Spleen (tissue), 11 donors: ENCODE data around the gene DHRS1. TPM values are rescaled to one million over a fixed set of nuclear protein-coding genes. Genes with fewer than 3 reads are reported as not detected.

Experiments
- DNase-seq: peaks from one replicate; pipeline ENCODE4 v3.0.0-alpha.2; 2020
- H3K27ac ChIP-seq, 8 donors: fragments of 200-600 bp; sonication (generic) in 7 of 8; 1 replicate in 4 of 8; 2 replicates in 4 of 8; pipeline versions ENCODE4 v1.5.0 to v1.8.0; 2016 to 2021; ENCODE audit warnings: inconsistent platforms in 4 of 8, mild to moderate bottlenecking in 4 of 8, moderate library complexity in 1 of 8
- H3K27me3 ChIP-seq, 7 donors: fragments of 200-600 bp; sonication (generic) in 6 of 7; replicated peaks in 1 of 7; 1 replicate in 4 of 7; 2 replicates in 3 of 7; pipeline versions ENCODE4 v1.5.0 to v1.8.0; 2016 to 2021; ENCODE audit warnings: inconsistent platforms in 3 of 7, mild to moderate bottlenecking in 1 of 7
- H3K36me3 ChIP-seq, 6 donors: fragments of 200-600 bp; sonication (generic) in 5 of 6; 1 replicate in 4 of 6; 2 replicates in 2 of 6; pipeline versions ENCODE4 v1.5.0 to v1.8.0; 2016 to 2021; ENCODE audit warnings: inconsistent platforms in 2 of 6
- H3K4me1 ChIP-seq, 6 donors: fragments of 200-600 bp; sonication (generic) in 5 of 6; 1 replicate in 3 of 6; 2 replicates in 3 of 6; pipeline versions ENCODE4 v1.5.0 to v1.8.0; 2016 to 2021; ENCODE audit warnings: inconsistent platforms in 3 of 6
- H3K4me3 ChIP-seq, 8 donors: fragments of 200-600 bp; sonication (generic) in 7 of 8; 1 replicate in 4 of 8; 2 replicates in 4 of 8; pipeline versions ENCODE4 v1.5.0 to v1.8.0; 2016 to 2021; ENCODE audit warnings: inconsistent platforms in 4 of 8, mild to moderate bottlenecking in 4 of 8, moderate library complexity in 2 of 8
- H3K9me3 ChIP-seq, 8 donors: fragments of 200-600 bp; sonication (generic) in 7 of 8; 1 replicate in 4 of 8; 2 replicates in 4 of 8; pipeline versions ENCODE4 v1.5.0 to v1.8.0; 2016 to 2021; ENCODE audit warnings: inconsistent platforms in 4 of 8
- CTCF ChIP-seq, 11 experiments: fragments of 200-600 bp in 7 of 11; fragments of 450-650 bp in 4 of 11; sonication (generic) in 4 of 11; IDR thresholded peaks in 8 of 11; conservative IDR thresholded peaks in 3 of 11; 1 replicate in 7 of 11; 2 replicates in 4 of 11; pipeline versions ENCODE4 v1.4.0 to v1.8.0; 2016 to 2021; ENCODE audit warnings: antibody characterized with exemption in 11 of 11, inconsistent platforms in 4 of 11, mild to moderate bottlenecking in 1 of 11
- POLR2A ChIP-seq, 3 donors: fragments of 450-650 bp; IDR thresholded peaks; one replicate each; pipeline ENCODE4 v1.5.1; 2017; ENCODE audit warnings: antibody characterized with exemption in 3 of 3, mild to moderate bottlenecking in 1 of 3
- POLR2AphosphoS5 ChIP-seq, 3 donors: sonication (generic); formaldehyde crosslinking; IDR thresholded peaks; one replicate each; pipeline ENCODE4 v1.5.1; 2017; ENCODE audit warnings: antibody characterized with exemption in 3 of 3
- WGBS, 5 donors: extraction: QIAGEN DNeasy Blood & Tissue Kit in 3 of 5; methylation state at CpG; one replicate each; pipeline versions ENCODE4 v1.1.5 to v1.1.7; 2013 to 2018; 5-methylcytosine and 5-hydroxymethylcytosine counted together
- intact Hi-C: fragments of 100-400 bp; cut with DNase I; formaldehyde crosslinking; loops from one replicate; pipeline ENCODE4 v1.15.0; 2023; ENCODE audit warnings: low total_unique reads
- polyA plus RNA-seq, 3 donors: library from polyadenylated mRNA; stranded (reverse); fragments of 200-250 nt; gene quantifications; one replicate each; pipeline ENCODE4 v1.2.1, GENCODE V29; 2013
- total RNA-seq, 7 donors: library from RNA; depleted of rRNA in 3 of 7; stranded (reverse); fragments of >200 nt in 3 of 7; fragmentation: NEBNext Ultra II Directional in 4 of 7; extraction: Animal tissue kit (Norgen Biotek cat#: 25700) in 4 of 7; gene quantifications; one replicate each; pipeline versions ENCODE4 v1.1.0 to v1.2.1, GENCODE V29; 2016 to 2021
- donor health status: healthy with polysubstance abuse.
- donor health status: DM: no; HTN: no; CAD: no; lungs with moderate emphysema.
- donor health status: DM: no; HTN: no; CAD: no.
- donor health status: Bipolar disorder and iron deficiency.
- donor health status: healthy.
- donor health status: DM: no; HTN: no; CAD: no.
- donor health status: DM: yes; HTN: yes; CAD: no.

The DHRS1 gene
- total and polyA plus RNA-seq, 10 donors: 22.0 to 56.1 (median 33.1) TPM

- DNase-seq: no peak
Measured at GRCh38 chr14:24292118-24292807, 7.3 kb downstream of the DHRS1 start.

GRCh38 chr14:24291446-24292117, 8.0 kb downstream of the DHRS1 start:
- TF ChIP-seq CTCF (IDR thresholded peaks at IDR 0.05 in 8 of 11, conservative IDR thresholded peaks at IDR 0.05 in 3 of 11) (no peak), POLR2A (IDR thresholded peaks at IDR 0.05) (no peak), POLR2AphosphoS5 (IDR thresholded peaks at IDR 0.05) (no peak)
- no peaks in the 10 kb centered on the region for H3K27me3 ChIP-seq

More at GRCh38 chr14:24292118-24292807, 7.3 kb downstream of the DHRS1 start:
- peaks cover 3 to 82% (median 57%) of the 10 kb centered on the region in 6 donors for H3K36me3 ChIP-seq
- 78 to 92% (median 88%) methylated on average over 11 of the region's 11 CpGs for WGBS, 5 donors
- TF ChIP-seq CTCF (IDR thresholded peaks at IDR 0.05 in 8 of 11, conservative IDR thresholded peaks at IDR 0.05 in 3 of 11) (no peak), POLR2A (IDR thresholded peaks at IDR 0.05) (no peak), POLR2AphosphoS5 (IDR thresholded peaks at IDR 0.05) (peak in 2 of 3 donors; percentile 34 to 41)
- no peaks in the 10 kb centered on the region for H3K27me3 ChIP-seq
- H3K27ac ChIP-seq: peak overlapping the region in 1 of 8 donors; percentile 17
- no peak overlapping the region for H3K4me3 ChIP-seq
- intact Hi-C loops: no loop called here
- peaks cover 9 to 29% (median 14%) of the 10 kb centered on the region in 6 donors for H3K4me1 ChIP-seq
- no peaks in the 10 kb centered on the region for H3K9me3 ChIP-seq

GRCh38 chr14:24290746-24291145, 8.8 kb downstream of the DHRS1 start:
- peaks cover 3 to 69% (median 52%) of the 10 kb centered on the region in 6 donors for H3K36me3 ChIP-seq
- WGBS, 5 donors: 73 to 95% (median 91%) methylated on average over 9 of the region's 9 CpGs
- no peak overlapping the region for H3K27ac ChIP-seq
- H3K4me1 ChIP-seq: peaks cover 0 to 14% (median 4%) of the 10 kb centered on the region in 6 donors
- no peaks in the 10 kb centered on the region for H3K27me3 ChIP-seq
- TF ChIP-seq POLR2AphosphoS5 (IDR thresholded peaks at IDR 0.05) (no peak), CTCF (IDR thresholded peaks at IDR 0.05 in 8 of 11, conservative IDR thresholded peaks at IDR 0.05 in 3 of 11) (no peak), POLR2A (IDR thresholded peaks at IDR 0.05) (no peak)
- no peak for DNase-seq
- no peaks in the 10 kb centered on the region for H3K9me3 ChIP-seq
- H3K4me3 ChIP-seq: no peak overlapping the region
- intact Hi-C loops: no loop called here

More at GRCh38 chr14:24291446-24292117, 8.0 kb downstream of the DHRS1 start:
- no peak for DNase-seq
- Histone ChIP-seq H3K27ac (peak overlapping the region in 1 of 8 donors; percentile 9), H3K36me3 (peaks cover 3 to 77% (median 57%) of the 10 kb centered on the region in 6 donors), H3K4me1 (peaks cover 3 to 22% (median 7%) of the 10 kb centered on the region in 6 donors), H3K9me3 (no peaks in the 10 kb centered on the region), H3K4me3 (no peak overlapping the region)
- intact Hi-C loops: no loop called here
- WGBS, 5 donors: 79 to 97% (median 92%) methylated on average over 3 of the region's 3 CpGs
